HG02973 (cell line): ENCODE measurements around the gene KCNK2.
"Not testable (repeated sequence)": the region's sequence is repeated elsewhere in the genome, so short reads cannot be mapped to it uniquely, and the experiment has no call there.

Source experiments
- ATAC-seq: cut with Tn5 transposase; IDR thresholded peaks from one replicate; pipeline ENCODE4 v1.9.1; 2021; ENCODE audit warnings: moderate library complexity; ENCODE audit not compliant: unreplicated experiment

Gene KCNK2

DNA sequence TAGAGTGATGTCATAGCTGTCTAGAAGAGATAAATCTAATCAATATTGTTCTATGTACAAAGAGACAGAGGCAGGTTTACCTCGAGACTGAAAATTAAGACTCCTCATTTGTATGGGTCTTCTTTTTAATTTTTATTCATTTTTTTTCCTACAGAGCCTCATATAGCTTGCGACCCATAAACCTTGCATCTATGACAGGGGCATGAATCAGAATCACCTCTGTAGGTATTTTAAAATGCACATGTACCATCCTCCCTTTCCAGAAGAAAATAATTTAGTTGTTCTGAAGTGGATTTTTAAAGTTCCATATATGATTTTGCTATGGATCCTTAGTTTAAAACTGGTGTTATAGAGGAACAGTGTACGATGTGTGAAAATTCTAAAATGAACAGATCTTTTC lies 64.5 kb downstream of the KCNK2 start:
- ATAC-seq = no peak

DNA sequence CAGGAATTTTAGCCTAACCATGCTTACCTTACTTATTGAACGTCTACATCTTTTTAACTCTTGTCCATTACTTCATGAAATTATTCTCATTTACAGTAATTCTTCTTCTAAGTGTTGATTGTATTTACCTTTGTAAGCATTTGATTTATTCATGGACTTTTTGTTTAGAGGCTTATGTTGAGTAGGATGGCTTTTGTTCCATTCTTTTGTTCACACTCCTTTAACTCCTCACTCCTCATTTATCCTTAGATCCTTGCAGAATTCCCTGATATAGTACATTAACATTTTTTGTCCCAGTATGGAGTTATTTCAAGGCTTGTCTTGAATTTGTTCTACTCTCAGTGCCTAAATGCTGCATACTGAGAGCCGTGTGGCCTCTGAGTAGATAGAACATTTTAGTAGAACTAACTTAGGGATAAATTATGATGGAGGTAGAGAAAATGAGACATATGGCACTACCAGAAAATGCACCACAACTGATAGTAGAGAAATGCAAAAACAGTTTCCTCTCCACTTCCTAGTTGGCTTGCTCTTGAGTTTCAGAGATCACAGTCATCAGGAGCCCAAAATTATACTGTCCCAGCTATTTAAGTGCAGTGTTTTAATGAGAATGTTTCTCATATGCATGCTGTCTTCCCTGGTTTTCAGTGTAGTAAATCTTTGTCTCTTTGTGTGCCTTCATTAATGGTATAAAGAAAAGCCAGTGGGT lies 69.5 kb downstream of the KCNK2 start:
- no peak for ATAC-seq

DNA sequence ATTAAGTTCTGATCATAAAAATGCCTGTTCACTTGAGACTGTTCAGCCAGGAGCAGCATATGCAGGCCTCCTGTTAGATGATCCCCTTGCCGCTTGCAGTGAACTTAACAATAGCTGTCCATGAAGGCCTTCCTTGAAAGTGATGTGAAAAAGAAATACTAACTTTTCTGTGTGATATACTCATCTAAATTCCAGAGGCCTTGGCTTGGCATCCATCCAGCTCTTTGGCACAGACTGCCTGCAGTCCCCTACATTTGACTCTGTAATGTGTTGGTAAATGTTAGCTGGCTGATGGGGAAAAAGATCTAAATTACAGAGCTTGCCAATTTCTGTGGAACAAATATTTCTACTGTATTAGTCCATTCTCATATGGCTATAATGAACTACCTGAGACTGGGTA lies 73.7 kb downstream of the KCNK2 start:
- ATAC-seq = no peak

DNA sequence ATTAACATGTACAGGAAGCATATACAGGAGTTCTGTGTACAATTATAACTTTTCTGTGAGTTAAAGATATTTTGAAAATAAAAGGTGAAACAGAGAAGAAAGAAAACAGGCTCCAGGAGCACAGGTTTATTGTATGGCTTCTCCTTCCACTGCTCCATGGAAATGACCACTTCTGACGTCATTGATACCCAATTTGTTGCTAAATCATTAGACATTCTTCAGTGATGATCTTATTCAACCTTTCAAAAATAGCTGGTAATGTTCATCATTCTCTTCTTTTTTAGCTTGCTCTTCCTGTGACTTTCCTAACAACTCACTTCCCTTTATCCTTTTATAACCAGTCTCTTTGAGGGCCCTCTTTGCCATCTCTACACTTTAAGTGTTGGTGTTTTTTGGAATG lies 77.8 kb downstream of the KCNK2 start:
- no peak for ATAC-seq

DNA sequence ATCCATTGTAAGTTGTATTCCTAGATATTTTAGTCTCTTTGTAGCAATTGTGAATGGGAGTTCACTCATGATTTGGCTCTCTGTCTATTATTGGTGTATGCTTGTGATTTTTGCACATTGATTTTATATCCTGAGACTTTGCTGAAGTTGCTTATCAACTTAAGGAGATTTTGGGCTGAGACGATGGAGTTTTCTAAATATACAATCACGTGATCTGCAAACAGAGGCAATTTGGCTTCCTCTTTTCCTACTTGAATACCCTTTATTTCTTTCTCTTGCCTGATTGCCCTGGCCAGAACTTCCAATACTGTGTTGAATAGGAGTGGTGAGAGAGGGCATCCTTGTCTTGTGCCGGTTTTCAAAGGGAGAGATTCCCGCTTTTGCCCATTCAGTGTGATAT lies 80.6 kb downstream of the KCNK2 start:
- ATAC-seq = not testable (repeated sequence)

DNA sequence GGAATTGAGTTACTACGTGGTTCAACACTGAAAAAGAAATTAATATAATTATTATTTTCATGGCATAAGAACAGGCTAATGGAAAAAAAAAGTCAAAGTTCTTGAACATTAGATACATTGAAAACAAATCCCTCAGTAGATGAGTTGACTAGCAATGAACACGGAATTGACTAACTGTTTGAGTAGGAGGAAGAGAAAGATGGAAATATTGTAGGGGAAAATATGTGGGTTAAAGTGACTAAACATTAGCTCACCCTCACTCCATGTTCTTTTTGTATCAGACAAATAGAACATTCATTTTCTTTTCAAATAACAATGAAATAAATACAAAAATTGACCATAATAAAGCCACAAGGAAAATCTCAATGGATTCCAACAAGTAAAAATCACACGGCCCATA lies 84.3 kb downstream of the KCNK2 start:
- no peak for ATAC-seq

DNA sequence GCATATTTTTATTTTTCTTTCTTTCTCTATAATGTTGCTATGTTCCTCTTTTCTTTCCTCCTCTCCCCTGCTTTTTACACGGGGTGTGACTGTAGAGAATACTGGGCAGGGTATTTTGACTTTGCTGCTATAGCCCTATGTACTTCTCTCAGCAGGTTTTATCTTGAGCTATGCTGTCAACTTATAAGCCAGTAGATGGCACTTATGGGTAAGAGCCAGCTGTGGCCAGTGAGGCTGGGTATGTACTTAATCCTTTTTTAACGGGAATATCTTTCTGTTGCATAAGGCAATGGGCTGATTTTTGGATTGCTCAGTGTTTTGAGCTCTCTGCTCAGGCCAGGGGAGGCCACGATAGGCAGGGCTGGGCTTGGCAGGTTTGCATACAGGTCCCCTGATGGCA lies 99.0 kb downstream of the KCNK2 start:
- no peak for ATAC-seq

DNA sequence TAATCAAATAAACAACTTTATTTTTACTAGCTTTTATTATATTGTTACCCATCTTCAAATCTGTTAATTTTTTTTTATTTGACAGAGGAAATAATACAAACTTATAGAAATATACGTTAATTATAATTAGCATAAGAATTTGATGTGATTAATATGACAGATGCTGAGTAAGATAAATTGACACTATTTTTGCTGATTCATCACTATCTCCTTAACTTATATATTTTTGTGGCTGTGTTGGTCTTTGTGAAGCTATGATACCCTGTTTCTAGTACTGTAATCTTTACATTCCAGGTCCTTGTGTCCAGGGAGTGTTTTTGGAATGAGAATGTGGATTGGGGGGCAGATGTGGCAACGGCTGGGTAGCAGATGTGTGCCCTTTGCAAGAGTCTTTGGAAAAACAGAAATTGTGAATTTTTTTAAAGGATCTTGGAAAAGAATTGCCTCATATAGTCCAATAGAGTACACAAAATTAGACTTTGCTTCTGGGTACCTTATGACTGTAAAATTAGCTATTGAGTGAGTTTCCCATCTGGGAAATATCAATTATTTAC lies 102.6 kb downstream of the KCNK2 start:
- no peak for ATAC-seq

DNA sequence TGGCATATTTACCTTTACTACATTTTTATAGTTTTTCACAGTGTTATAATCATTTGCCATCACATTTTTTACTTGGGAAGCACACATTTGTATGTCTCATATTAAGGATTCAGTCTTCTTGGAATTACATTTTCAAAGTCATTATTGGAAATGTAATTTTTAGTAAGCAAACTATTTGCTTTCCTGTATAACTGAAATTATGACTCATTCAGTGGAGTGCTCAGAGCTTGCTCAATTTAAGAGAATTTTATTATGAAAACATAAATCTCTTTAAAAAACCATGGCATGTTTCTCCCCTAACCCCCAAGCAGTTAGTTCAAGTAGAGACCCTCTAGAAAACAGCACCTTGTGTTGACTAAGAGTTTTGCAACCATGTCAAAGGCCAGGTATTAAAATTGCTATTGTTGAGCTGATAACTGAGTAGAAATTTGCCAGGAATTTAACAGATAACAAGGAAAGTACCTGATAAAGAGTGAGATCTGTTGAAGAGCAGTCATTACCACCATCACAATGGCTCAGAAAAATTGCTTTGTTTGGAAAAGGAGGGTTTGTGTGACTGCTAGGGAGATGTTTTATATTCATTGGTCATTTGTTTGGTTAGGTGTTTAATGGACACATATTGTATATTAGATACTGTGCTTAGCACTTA lies 105.9 kb downstream of the KCNK2 start:
- no peak for ATAC-seq

DNA sequence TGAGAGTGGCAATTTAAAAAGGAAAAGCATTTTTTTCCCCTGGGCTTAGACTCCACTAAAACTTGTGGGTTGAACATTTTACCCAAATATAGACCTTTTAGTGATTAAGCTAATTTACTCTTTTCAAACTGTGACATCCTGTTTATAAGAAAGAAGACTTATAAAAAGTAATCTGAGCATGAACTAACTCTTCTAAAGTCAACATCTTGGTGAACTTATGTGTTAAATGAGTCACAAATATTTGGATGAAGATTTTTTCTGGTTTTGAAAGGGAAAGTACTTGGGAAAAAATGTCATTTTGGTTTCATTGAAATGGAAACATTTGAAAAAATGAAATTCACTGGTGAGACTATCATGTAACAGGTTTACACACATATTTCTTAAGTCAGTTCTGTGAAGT lies 109.8 kb downstream of the KCNK2 start:
- ATAC-seq = no peak

DNA sequence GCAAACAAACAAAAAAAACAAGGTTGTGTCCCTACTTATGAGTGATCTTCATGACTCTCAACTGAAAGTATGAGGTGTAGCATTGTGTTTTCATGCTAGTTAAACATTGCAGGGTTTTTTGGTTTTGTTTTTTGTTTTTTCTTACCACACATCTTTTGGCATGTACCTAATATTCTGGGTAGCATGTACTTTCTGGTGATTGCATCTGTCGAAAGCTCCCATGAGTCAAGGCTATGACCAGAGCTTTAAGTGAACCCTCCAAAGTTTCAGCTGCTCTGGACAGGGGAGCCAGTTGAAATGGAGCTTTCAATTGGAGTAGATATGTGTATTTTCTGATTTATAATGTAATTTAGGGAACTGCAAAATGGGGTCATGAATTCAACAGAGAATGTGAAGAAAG lies 115.5 kb downstream of the KCNK2 start:
- ATAC-seq = no peak

DNA sequence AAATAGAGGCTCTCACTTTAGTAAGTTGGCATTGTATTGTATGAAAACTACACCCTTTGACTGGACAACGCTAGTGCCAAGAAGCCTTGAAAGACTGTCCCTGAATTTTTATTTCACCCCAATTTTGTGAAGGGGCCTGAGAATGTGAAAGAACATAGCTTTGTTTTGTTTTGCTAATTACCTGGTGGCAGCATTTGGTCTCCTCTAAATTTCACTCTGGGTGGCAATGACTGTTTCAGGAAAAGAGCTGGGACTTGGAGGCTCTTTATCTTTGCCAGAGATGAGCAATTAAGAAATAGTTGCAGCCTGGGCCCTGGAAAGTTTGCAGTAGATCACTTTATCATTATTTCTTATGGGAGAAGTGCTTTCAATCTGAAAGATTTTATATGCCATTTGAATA lies 117.6 kb downstream of the KCNK2 start:
- no peak for ATAC-seq

DNA sequence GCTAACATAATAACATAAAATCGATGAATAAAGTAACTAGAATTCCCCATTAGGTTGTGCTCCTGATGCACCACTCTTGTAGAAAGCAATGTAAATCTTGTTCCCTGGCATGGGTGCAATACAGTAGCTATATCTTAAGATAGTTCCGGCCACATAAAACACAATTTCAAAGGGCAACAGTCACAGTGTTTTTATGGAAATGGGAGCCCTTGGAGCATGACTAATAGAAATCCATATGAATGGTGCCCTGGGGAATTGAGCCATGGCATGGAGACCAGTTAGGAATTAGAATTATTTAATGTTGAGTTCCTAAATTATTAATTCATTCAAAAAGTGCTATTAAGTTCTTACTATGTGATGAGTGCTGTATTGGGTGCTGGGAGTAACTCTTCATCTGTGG lies 118.7 kb downstream of the KCNK2 start:
- no peak for ATAC-seq

DNA sequence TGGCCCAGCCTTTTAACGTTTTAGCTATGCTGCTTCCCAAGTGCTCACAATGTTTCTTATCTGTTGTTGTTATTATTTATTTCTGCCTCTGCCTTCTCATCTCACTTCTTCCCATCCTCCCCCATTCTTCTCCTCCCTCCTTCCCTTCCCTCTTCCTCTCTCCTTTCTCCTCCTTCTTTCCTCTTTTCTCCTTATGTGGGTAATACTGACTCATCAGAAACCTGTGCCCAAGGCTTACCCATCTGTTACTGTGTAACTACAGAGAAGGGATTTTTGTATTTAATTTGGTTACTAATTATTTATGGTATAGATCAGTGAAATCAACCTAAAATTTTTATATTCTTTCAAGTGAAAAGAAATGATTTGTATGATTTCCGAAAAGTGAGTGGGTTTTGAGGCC lies 120.3 kb downstream of the KCNK2 start:
- ATAC-seq = no peak

DNA sequence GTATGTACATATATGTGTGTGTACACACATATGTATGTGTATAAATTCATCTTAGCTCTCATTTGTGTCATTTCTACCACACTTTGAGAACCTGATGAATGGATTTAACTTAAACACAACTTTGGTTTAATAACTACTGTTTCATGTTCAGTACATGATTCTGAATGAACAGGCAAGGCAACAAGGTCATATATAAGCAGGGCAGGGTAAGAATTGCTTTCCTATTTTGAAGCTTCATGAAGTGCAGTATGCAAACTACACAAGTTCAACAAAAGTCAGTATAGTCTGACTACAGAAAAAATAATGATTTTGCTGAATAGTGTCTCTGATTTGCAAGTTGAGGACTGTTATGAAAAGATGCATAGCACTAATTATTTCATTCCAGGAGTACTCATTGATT lies 127.6 kb downstream of the KCNK2 start:
- no peak for ATAC-seq

DNA sequence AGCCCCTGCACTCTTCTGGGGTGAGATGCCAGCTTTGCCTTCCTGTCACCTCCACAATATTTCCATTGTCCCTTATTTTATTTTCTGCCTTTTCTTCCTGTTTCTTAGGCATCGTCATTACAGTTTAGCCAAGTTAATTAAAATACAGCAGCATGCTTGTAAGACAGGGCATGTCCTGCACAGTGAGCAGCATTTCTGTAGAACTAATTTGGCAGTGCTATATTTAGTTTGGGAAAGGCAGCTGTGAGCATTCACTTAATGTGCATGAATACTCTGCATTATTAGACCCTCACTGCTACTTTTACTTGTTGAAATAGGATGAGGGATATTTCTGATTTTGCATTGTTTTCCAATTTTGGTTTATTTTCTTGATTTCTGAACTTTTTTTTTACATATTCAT lies 133.3 kb downstream of the KCNK2 start:
- ATAC-seq = no peak

DNA sequence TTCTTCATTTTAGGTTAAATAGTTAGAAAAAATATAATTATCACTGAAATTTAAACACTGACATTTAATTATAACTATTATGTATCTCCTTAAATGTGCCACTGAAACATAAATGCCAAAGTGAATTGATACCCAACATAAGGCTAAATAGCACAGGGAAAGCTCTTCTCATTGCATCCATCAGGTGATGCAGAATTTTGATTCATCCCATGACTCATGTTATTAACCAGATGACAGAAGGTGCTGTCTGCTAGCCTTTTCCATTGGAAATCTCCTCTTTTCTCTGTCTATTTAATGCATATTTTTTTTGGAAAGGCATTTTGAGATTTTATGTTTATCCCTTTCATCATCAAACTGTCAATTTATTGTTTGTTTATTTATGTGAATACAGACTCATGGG lies 136.8 kb downstream of the KCNK2 start:
- ATAC-seq = no peak

DNA sequence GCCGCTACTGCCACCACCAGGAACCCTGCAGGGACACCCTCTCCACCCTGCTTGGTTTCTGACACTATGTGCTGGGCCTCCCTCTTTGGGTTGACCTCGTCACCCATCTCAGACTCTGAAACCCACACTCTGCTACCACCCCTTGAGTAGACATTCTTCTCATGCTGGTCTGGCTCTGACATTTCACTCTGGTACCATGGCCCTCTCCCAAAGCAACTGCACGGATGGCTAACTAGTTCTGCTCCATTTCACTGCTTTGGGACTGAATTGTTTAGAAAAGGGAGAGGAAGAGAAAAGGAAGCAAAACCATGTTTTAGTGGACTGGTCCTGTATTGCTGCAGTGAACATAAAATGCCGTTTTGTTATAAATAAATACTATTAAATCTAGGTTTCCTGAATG lies 137.8 kb downstream of the KCNK2 start:
- ATAC-seq = no peak

DNA sequence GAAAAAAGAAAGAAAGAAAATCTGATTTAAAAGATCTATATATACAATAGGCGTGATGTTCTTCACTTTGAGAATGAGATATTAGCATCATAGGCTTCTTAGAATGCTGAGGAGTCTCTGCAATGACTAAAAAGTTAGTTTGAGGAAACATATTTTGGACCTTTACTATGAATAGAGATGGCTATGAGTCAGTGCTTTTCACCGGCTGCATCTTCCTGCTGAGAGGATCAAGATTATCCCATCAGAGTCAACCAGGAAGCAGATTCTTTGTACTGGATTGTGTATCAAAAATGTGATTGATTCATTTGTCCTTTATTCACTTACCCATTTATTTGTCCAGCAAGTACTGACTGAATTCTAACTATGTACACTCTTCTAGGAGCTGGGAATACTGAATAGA lies 144.2 kb downstream of the KCNK2 start:
- no peak for ATAC-seq

DNA sequence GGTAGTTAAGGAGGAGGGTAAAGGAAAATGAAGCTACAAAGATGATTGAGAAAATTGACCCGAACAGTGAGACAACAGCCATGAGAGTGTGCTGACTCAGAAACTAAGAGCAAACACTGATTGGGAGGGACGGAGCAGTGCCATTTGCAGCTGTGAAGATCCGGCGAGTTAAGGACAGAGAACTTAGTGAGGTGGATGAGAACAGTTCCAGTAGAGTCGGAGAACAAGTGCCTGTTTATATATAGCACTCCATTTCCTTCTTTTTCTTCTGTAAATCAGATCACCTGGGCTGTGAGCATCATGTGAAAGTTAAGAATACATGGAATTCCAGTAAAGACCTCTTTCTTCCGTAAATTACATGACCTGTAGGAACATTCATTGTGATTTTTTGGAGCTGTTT lies 145.7 kb downstream of the KCNK2 start:
- ATAC-seq = no peak

DNA sequence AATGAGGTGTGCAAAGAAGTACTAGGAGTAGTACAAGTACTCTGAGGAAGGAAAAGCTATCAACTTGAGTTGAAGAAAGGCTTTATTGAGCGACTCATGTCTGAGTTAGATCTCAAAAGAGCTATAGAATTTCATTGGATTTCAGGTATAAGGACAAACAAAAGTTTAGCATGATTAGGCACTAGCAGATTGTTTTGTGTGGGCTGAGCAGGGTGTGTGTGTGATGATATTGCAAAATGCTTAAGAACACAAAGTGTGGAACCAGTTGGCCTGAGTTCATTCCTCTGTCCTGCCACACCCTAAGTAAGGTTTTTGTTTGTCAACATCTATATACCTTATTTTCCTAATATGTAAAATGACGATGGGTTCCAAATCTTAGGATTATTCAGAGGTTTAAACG lies 158.9 kb downstream of the KCNK2 start:
- ATAC-seq = no peak

DNA sequence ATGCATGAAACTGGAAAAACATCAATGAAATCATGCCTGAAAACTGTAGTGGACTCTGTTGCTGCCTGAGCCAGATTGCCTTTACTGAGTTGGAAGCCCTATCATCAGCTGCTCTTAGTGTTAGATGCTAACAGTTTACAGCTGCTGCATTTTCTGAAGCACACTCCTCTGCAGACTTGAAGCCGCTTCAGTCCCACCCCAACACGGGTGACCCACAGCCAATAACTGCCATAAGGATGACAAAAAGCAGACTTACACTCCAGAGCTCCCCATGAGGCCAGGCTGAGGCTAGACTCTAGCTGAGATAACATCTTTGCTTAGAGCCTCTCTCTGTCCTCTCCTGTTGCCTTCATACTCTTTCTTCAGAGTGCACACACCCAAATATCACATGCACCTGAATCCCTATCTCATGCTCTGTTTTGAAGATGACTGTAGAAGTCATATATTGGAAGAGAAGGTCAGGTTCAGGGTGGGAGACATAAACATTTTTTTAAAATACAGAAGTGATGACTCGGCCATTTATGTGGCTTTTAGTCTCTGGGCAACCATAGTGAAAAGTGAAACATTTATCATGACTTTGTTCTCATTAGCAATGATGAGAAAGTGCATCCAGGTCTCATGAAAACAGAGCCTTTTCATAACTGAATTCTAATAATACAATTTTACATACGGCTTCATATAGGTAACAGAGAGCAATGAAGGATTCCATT lies 161.0 kb downstream of the KCNK2 start:
- ATAC-seq = no peak
